ENCODE results near the gene EXOC5.

DNA sequence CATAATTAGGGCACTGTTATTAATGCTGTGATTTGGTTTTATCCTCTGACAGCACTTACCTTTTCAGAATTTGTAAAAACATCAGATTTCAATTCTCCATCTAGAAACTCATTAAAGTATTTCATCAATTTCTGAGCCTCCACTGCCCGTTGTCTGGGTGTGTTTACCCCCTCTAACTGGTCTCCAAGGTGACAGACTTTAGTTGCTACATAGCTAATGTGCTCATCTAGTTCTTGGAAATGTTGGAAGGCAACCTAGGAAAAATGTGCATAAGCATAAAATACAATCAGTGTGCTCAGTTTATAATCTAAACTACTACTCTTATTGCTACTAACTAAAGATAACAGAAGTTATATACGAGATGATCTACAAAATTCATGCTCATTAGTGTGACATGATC is 24.6 kb downstream of the EXOC5 start:
- TF ChIP-seq, protein P1, sequence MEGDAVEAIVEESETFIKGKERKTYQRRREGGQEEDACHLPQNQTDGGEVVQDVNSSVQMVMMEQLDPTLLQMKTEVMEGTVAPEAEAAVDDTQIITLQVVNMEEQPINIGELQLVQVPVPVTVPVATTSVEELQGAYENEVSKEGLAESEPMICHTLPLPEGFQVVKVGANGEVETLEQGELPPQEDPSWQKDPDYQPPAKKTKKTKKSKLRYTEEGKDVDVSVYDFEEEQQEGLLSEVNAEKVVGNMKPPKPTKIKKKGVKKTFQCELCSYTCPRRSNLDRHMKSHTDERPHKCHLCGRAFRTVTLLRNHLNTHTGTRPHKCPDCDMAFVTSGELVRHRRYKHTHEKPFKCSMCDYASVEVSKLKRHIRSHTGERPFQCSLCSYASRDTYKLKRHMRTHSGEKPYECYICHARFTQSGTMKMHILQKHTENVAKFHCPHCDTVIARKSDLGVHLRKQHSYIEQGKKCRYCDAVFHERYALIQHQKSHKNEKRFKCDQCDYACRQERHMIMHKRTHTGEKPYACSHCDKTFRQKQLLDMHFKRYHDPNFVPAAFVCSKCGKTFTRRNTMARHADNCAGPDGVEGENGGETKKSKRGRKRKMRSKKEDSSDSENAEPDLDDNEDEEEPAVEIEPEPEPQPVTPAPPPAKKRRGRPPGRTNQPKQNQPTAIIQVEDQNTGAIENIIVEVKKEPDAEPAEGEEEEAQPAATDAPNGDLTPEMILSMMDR (IDR thresholded peaks at IDR 0.05) = no peak
- TF ChIP-seq POLR2A (IDR thresholded peaks at IDR 0.05) (no peak), POLR2AphosphoS5 (IDR thresholded peaks at IDR 0.05) (no peak), EP300 (IDR thresholded peaks at IDR 0.05) (no peak)

Measured in suprapubic skin (tissue), 4 donors.